Measurements from ENCODE around the gene IQCH. TPM values are rescaled to one million over a fixed set of nuclear protein-coding genes. Genes with fewer than 3 reads are reported as not detected.

IQCH gene
- total and polyA plus RNA-seq, 2 of the 4 experiments (the other 2 are of a cell fraction), result 0.60 to 2.5 TPM

DNA sequence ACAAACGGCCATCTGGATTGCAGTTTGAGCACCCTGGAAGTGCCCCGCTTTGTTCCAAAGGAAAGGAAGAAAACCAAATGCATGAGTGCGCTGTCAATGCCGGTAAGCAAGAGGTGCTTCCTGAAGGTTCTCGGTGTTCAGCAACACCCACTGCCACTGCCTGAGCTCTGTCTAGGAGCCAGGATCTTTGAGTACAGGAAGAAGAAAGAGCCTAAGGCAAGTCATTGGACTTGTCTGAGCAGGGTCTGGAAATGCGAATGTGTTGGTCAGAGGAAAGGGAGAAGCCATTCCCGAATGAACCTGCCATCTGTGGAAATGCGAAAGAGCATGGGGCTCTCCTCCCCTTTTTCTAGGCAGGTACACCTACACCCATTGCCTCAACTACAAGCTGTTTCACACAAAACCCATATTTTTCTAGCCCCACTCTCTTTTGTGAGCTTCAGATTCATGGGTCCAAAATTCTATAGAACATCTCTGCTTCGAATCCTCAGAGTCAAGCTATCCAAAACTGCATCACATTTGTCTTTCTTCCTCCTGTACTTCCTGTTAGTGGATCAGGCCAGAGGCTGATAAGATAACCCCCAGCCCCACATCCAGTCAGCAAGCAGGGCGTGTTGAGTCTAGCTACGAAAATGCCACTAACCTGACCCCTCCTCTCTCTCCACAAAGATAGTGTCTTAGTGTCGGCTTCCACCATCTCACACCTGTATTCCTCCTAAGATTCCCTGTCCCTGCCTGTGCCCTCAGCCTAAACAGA, 210.8 kb downstream of the IQCH start:
- DNase-seq, result no peak
- Histone ChIP-seq H3K9me1 (ENCODE audit: insufficient read depth, low read length) (no peaks in the 10 kb centered on the region), H4K8ac (ENCODE audit: low read depth in 2 of 2, low read length in 2 of 2) (no peak overlapping the region), H3K4me1 (ENCODE audit: control insufficient read depth, insufficient read depth, low read length) (no peaks in the 10 kb centered on the region), H2BK5ac (ENCODE audit: low read depth, low read length, poor library complexity, severe bottlenecking) (no peak overlapping the region), H2BK120ac (ENCODE audit: low read depth, low read length) (no peak overlapping the region), H3K23ac (ENCODE audit: low read depth, low read length) (no peak overlapping the region), H2AK5ac (ENCODE audit: low read depth, low read length) (no peak overlapping the region), H3K4me2 (ENCODE audit: low read depth, low read length) (no peak overlapping the region), H3K79me1 (ENCODE audit: low read depth in 1 of 2, low read length in 2 of 2) (no peaks in the 10 kb centered on the region), H3K9me3 (ENCODE audit: control insufficient read depth, insufficient read depth, low read length) (no peaks in the 10 kb centered on the region), H3K18ac (ENCODE audit: low read depth, low read length) (no peak overlapping the region), H2BK15ac (ENCODE audit: low read depth, low read length) (no peak overlapping the region), H4K91ac (ENCODE audit: insufficient read depth, low read depth, low read length) (no peak overlapping the region), H3K4me3 (ENCODE audit: insufficient read depth, low read depth, low read length) (no peak overlapping the region), H4K20me1 (ENCODE audit: insufficient read depth, low read length) (no peaks in the 10 kb centered on the region), H4K5ac (ENCODE audit: low read depth, low read length) (no peak overlapping the region), H2AFZ (replicated peaks; ENCODE audit: low read length, poor library complexity) (no peak overlapping the region), H3K27ac (ENCODE audit: insufficient read depth, low read length) (no peak overlapping the region), H2AK9ac (replicated peaks; ENCODE audit: low read depth, low read length, poor library complexity) (no peak overlapping the region), H3K9ac (ENCODE audit: low read depth, low read length) (no peak overlapping the region), H3K4ac (ENCODE audit: low read depth, low read length) (no peak overlapping the region), H3K27me3 (ENCODE audit: control insufficient read depth, insufficient read depth, low read length) (peaks cover 31% of the 10 kb centered on the region), H3K56ac (ENCODE audit: extremely low read depth, insufficient read depth, low read length) (no peak overlapping the region), H3K14ac (replicated peaks; ENCODE audit: low read depth, low read length) (no peak overlapping the region), H2BK20ac (ENCODE audit: low read depth, low read length) (no peak overlapping the region), H3K36me3 (ENCODE audit: control insufficient read depth, insufficient read depth, low read length) (no peaks in the 10 kb centered on the region)
- ChIA-PET CTCF (interaction anchor here (1.9 kb wide), 1 partner anchor 9 kb away, joined by 8 read pairs; no protein-coding TSS in a partner anchor), POLR2A (ENCODE audit: unreplicated experiment) (no interaction called here)
- no peak for ATAC-seq (ENCODE audit: low read depth)
- dilution Hi-C loops (cut with HindIII; ENCODE audit: low sequenced_read_pairs, unreplicated experiment), result no loop called here
- TF ChIP-seq CHD1 (IDR thresholded peaks at IDR 0.05; ENCODE audit: low read depth, low read length) (no peak), ELK1 (IDR thresholded peaks at IDR 0.05; ENCODE audit: borderline replicate concordance, low read depth, low read length) (no peak), CTCF (conservative IDR thresholded peaks at IDR 0.05; ENCODE audit: low read depth, low read length) (no peak), POLR2A (IDR thresholded peaks at IDR 0.05; ENCODE audit: low read depth, low read length) (no peak), RFX5 (IDR thresholded peaks at IDR 0.05; ENCODE audit: low read depth, low read length) (no peak), CEBPB (IDR thresholded peaks at IDR 0.05; ENCODE audit: low read depth, low read length) (no peak), SMC3 (IDR thresholded peaks at IDR 0.05; ENCODE audit: low read depth, low read length) (no peak), BHLHE40 (IDR thresholded peaks at IDR 0.05; ENCODE audit: low read depth, low read length) (no peak)
- BruUV-seq (replicated peaks), result no TSS peak
- whole genome bisulfite sequencing, 2 experiments (ENCODE audit: extremely low coverage in 2 of 2, insufficient read length in 1 of 2), result no CpG with 5 or more reads among the region's 12 CpGs
- intact Hi-C loops (cut with micrococcal nuclease), result no loop called here
- in situ Hi-C loops (cut with MboI; ENCODE audit: low sequenced_read_pairs), result no loop called here
